ENCODE measurements around the gene DRAP1.

The DRAP1 gene

DNA sequence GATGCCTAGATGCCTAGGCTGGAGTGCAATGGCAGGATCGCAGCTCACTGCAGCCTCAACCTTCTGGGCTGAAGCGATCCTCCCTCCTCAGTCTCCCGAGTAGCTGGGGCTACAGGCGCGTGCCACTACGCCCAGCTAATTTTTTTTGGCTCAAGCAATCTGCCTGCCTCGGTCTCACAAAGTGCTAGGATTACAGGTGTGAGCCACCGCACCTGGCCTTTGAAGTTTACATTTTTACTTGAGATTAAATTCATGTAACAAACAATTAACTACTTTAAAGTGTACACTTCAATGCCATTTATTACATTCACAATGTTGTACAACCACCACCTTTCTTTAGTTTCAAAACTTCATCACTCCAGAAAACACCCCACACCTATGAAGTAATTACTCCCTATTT lies 15.5 kb upstream of the DRAP1 start:
- no peak for DNase-seq (ENCODE audit: low read depth in 2 of 2)

DNA sequence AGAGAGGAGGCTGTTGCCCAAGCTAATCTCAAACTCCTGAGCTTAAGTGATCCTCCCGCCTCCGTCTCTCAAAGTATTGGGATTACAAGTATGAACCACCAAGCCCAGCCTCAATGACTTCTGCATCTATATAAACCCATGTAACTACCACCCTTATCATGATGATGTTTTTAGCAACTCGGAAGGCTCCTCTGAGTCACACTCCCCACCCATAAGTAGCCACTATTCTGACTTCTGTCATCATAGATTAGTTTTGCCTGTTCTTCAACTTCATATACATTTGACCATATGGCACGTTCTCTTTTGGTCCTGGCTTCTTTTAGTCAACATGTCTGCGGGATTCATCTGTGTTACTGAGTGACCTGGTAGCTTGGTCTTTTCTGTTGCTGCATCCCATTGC lies 12.6 kb upstream of the DRAP1 start:
- DNase-seq (ENCODE audit: low read depth in 2 of 2) = no peak

DNA sequence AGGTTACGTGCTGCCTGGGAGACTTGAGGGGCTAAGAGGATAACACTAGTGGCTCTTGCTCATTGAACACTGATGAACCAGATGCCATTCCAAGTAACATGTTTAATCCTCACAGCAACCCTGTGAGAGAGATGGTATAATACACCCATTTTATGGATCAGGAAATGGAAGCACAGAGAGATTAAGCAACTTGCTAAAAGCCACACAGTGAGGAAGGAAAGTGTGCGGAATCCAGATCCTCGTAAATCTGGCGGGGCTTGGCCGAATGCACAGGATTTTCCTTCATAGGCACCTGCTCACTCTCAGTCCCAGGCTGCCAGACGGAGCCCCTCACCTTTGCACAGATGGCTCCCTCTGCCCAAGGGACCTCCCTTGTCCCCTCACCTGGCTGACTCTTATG lies 11.3 kb upstream of the DRAP1 start:
- no peak for DNase-seq (ENCODE audit: low read depth in 2 of 2)

GRCh38 chr11:65911682-65912568 lies 7.3 kb upstream of the DRAP1 start:
- DNase-seq (ENCODE audit: low read depth in 2 of 2) = no peak

- no peak for DNase-seq (ENCODE audit: low read depth in 2 of 2)
Measured at GRCh38 chr11:65912845-65913244, 6.4 kb upstream of the DRAP1 start.

DNA sequence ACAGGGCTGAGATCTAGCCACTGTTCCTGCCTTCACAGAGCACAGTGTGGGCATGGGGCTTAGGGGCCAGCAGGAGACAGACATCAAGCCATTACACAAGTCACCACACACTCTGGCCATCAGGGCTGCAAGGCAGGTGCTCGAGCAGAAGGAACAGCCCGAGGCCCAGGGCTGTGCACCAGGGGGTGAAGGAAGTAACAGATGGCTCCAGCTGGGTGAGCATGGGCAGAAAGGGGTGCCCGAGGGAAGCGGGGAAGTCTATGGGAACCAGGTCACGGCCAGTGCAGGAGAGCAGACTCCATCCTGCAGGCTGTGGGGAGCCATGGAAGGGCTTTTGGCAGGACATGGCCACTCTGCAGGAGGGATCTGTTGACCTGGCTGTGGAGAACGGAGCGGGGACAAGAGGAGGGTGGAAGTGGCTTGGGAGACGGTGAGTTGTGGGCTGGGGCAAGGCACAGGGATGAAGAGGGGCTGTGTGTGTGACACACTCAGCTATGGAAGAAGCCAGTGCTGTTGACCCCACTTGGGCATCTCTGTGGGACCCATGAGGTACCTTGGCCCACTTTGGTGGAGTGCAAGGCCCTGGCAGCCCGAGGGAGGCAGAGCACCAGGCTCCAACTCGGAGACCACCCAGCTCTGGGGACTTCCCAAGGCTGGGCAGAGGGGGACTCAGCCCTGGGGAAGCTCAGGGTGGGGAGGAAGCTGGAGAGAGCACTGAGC lies 4.0 kb upstream of the DRAP1 start:
- no peak for DNase-seq (ENCODE audit: low read depth in 2 of 2)

GRCh38 chr11:65915821-65916251 lies 3.4 kb upstream of the DRAP1 start:
- DNase-seq (ENCODE audit: low read depth in 2 of 2) = no peak

DNA sequence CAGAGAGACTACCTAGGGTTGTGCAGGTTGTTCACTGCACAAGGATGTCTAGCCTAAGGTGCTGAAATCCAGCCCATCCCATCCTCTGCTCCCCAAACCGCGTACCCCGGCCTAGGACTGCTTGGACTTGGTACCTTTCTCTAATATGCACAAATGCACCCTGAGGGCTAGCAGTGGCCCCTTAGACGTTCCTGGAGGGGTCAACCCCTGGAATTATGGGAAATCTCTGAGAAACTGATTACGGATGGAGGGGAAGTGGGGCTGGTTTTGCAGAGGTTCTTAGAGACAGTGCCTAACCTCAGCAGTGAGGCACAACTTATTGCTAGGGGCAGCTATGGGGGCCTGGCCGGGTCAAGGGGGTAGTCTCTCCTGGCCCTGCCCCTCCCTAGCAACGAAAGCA lies 2.8 kb upstream of the DRAP1 start:
- DNase-seq (ENCODE audit: low read depth in 2 of 2) = no peak

GRCh38 chr11:65917077-65917433 lies 2.2 kb upstream of the DRAP1 start:
- no peak for DNase-seq (ENCODE audit: low read depth in 2 of 2)

GRCh38 chr11:65917434-65918210 lies 1.6 kb upstream of the DRAP1 start:
- no peak for DNase-seq (ENCODE audit: low read depth in 2 of 2)

DNA sequence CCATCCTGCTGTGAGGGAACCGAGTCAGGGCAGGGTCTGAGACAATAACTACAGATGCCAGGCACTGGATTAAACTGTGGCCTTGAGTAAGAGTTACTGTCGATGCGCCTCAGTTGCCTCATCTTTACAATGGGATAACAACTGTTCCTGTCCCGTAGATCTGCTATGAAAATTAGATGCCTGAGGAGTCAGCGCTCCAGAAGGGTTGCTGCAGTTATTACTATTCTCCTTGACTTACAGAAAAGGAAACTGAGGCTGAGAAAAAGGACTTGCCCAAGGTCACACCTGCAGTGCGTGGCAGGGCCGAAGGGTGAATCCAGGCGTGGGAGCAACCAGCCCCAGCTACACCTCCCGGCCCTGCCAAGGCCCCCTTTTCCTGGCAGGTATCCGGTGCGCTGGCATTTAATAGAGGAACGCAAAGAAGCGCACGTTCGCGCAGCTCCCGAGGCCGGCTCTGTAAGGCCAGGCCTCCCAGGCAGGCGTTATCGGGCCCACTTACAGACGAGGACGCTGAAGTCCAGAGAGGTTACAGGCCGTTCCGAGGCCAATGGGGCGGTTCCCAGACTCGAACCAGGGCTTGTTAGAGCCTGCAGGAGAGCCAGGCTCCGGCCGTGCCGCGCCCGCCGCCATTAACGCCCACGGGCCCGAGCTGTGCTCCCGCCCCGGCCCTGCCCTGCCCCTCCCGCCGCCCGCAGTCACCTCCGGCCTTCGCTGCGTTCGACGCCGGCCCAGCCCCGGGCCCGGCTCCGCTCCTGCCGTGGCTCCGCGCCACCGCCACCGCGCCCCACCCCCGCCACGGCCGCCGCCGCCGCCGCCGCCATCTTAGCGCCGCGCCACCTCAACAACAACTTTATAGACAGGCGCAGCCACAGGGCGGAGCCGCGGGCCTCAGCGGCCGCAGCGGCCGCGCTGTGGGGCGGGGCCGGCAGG lies 750 bp upstream of the DRAP1 start, which contains the start of gene C11orf68:
Gene C11orf68, minus strand, starts transcription at position 852 of the 930 bp plus-strand sequence. Its CDS starts 31 bp downstream, at position 821.
- DNase-seq (ENCODE audit: low read depth in 2 of 2) = no peak

GRCh38 chr11:65919573-65920371 lies 546 bp downstream of the DRAP1 start:
- DNase-seq (ENCODE audit: low read depth in 2 of 2) = peak; percentile 21 to 26

GRCh38 chr11:65920372-65920802 lies 1.2 kb downstream of the DRAP1 start:
- DNase-seq (ENCODE audit: low read depth in 2 of 2) = no peak

DNA sequence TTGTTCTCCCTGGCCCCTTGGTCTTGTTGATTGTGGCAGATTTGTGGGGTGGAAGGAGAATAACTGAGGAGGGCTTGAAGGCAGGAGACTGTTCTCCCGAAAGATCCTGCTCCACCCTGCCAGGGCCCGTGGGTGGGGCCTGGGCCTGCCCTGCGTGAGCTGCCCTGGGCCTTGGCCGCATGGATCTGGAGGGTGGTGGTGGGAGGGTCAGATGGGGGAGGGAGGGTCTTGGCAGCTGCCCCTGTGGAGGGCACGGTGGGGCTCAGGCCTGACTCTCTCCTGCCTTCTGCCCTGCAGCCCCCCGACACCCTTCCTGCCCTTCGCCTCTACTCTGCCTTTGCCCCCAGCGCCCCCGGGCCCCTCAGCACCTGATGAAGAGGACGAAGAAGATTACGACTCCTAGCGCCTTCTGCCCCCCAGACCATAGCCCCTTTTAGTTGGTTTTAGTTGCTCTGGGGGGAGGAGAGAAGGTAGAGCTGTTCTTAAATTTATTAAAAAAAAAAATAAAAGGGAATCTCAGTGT lies 1.9 kb downstream of the DRAP1 start:
- no peak for DNase-seq (ENCODE audit: low read depth in 2 of 2)

DNA sequence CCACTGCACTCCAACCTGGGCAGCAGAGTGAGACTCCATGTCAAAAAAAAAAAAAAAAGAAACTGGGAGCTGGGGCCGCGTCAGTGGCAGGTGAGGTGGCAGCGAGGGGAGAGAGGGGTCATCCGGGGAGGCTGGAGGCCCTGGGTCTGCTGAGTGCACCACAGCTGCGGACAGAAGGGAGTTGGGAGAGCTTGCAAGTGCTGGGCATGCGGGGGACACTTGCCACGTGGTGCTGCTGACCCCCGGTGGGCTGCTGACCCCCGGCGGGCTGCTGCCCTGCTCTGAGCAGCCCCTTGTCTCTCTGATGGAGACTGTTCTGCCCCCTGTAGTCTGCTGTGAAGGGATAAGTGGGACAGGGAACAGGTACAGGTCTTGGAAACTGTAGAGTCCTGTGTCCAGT lies 2.6 kb downstream of the DRAP1 start:
- DNase-seq (ENCODE audit: low read depth in 2 of 2) = no peak

DNA sequence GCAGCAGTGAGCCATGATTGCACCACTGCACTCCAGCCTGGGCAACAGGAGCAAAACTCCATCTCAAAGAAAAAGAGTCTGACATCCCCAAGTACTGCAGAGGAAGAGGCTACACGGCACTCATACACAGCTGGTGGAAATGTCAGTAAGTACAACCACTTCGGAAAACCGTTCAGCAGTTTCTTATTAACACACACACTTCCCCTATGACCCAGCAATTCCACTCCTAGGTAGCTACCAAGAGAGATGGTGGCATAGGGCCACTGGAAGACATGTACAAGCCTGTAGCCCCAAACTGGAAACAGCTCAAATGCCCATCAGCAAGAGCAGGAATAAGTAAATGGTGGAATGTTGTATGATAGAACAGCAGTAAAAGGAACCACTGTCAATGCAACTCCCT lies 3.3 kb downstream of the DRAP1 start:
- no peak for DNase-seq (ENCODE audit: low read depth in 2 of 2)

DNA sequence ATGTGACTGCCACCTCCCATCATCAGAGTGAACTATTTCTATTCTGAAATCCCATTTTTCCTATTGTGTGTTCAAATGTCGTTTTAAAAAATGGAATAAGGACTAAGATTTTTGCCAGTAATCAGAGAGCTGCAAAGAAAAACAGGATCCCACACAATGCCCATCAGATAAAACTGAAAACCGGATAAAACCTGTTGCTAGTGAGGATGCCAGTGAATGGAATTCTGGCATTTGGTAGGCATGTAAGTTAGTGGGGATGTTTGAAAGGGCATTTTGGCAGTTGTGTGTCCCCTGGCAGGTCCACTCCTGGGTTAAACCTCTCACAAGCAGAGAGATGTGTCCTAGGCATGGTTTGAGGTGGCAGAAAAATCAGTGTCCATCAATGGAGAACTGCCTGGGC lies 6.2 kb downstream of the DRAP1 start:
- DNase-seq (ENCODE audit: low read depth in 2 of 2) = no peak

GRCh38 chr11:65927904-65928397 lies 8.7 kb downstream of the DRAP1 start:
- DNase-seq (ENCODE audit: low read depth in 2 of 2) = peak; percentile 48 to 63

DNA sequence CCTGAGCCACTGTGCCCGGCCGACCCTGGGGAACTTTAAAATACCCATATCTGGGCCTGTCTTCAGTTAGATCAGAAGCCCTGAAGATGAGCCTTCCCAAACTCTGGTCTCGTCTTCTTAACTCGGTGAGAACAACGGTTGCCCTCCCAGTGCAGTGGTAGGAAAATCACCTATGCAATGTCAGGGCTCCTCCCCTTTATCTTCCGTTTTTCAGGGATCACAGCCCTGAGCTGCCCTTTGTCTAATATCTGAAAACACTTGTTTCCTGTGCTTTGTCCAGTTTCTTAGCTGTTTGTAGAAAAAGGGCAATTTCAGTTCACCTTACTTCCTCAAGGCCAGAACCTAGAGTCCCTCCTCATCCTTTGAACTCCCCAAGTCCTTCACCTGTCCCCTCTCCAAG lies 9.4 kb downstream of the DRAP1 start:
- DNase-seq (ENCODE audit: low read depth in 2 of 2) = no peak

Data from stimulated activated CD8-positive, alpha-beta memory T cell treated with anti-CD3 and anti-CD28 coated beads, Interleukin-7, amount 100 ng/mL, for 1 hour (primary cell).